Hepatocyte (in vitro differentiated cells): Measurements from ENCODE around the gene PTPRU.

Experiments
- EZH2phosphoT487 ChIP-seq: fragments of 200-600 bp; sonication (generic); IDR thresholded peaks from one replicate; pipeline ENCODE4 v1.6.1; 2018; ENCODE audit warnings: antibody characterized with exemption, mild to moderate bottlenecking, low read depth, moderate library complexity; ENCODE audit not compliant: unreplicated experiment, severe bottlenecking
- TF ChIP-seq, protein P1 (sequence below): fragments of 200-600 bp; sonication (generic); IDR thresholded peaks from 2 replicates; pipeline ENCODE4 v1.5.1; 2016; ENCODE audit warnings: antibody characterized with exemption, mild to moderate bottlenecking; ENCODE audit not compliant: poor library complexity

DNA sequence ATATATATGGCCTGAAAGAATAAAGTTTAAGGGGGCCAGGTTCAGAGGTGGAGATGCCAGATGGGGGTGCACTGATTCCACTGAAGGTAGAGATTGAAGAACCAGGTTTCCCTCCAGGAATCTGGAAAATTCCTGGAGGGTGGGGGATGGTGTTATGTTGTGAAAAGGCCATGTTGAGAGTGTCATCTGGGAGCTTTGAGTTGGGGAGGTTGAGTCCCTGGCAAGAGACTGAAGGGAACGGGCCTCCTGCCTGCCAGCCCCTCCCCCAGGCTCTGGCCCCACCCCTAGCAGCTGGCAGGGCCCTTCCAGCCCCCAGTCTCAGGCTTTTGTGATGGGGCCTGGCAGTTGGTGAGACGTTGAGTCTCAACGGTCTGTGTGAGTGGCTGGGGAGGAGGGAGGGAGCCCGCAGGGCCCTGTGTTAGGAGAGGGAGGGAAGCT is 4.1 kb downstream of the PTPRU start:
- TF ChIP-seq, protein P1, sequence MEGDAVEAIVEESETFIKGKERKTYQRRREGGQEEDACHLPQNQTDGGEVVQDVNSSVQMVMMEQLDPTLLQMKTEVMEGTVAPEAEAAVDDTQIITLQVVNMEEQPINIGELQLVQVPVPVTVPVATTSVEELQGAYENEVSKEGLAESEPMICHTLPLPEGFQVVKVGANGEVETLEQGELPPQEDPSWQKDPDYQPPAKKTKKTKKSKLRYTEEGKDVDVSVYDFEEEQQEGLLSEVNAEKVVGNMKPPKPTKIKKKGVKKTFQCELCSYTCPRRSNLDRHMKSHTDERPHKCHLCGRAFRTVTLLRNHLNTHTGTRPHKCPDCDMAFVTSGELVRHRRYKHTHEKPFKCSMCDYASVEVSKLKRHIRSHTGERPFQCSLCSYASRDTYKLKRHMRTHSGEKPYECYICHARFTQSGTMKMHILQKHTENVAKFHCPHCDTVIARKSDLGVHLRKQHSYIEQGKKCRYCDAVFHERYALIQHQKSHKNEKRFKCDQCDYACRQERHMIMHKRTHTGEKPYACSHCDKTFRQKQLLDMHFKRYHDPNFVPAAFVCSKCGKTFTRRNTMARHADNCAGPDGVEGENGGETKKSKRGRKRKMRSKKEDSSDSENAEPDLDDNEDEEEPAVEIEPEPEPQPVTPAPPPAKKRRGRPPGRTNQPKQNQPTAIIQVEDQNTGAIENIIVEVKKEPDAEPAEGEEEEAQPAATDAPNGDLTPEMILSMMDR, result peak; percentile 35
- no peak for TF ChIP-seq EZH2phosphoT487
